HG03139 (cell line): Measurements from ENCODE around the gene LNX2.

Source experiments
- ATAC-seq: cut with Tn5 transposase; IDR thresholded peaks from one replicate; pipeline ENCODE4 v1.9.1; 2021; ENCODE audit not compliant: unreplicated experiment

LNX2 gene

DNA sequence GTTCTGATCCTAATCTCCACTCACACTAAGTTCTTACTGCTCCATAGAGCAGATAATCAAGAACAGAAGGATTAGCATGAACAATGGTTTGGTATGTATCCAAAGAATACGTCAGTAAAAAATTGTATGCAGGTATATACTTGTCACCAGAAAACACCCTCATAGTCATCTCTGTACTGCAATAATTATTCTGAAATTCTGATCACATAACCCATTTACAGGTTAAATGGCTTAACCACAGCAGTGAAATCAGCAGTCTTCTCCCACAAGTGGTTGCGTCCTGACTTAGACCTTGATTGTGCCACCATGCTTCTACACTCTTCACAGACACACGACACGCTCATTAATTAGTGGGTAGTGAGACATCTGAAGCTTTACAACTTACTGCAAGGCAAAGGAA is 50.9 kb downstream of the LNX2 start:
- no peak for ATAC-seq

DNA sequence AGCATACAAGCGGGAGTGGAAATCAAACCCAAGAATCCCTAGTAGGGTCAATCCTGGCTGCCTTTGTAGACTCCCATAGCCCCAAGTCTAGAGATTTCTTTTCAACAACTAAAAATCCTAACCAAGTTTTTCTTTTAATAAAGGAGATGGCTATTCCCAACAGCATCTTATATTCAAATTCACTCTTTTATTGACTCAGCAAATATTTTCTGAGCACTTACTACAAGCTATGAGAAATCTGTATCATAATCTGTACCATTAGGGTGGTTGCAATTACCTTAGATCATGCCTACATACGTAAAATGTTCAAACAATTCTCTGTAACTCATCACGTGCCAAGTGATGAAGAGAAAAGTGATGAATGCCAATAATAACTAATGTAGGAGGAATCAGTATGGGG is 54.5 kb downstream of the LNX2 start:
- ATAC-seq = no peak

GRCh38 chr13:27562457-27562856 is 57.9 kb downstream of the LNX2 start:
- no peak for ATAC-seq

DNA sequence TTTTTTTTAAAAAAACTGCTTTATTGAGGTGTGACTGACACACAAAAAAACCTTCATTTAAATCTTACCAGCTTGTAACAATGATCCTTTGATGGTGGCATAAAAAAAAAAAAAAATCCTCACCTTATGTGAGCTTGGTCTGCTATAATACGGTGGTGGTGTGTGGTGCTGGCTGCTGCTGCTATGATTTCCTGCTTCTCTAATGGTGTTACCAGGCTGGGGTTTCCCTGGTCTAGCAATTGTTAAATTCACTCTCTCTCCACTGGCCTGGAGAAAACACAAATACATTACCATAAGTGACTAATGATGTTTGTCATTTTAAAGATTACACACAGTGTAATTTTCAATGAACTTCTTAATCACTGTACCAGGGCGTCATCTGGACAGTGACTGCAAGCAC is 60.6 kb downstream of the LNX2 start:
- no peak for ATAC-seq

- ATAC-seq = no peak
Observed at GRCh38 chr13:27556109-27556508, 64.2 kb downstream of the LNX2 start.

- ATAC-seq = no peak
Observed at GRCh38 chr13:27551562-27551961, 68.8 kb downstream of the LNX2 start.

DNA sequence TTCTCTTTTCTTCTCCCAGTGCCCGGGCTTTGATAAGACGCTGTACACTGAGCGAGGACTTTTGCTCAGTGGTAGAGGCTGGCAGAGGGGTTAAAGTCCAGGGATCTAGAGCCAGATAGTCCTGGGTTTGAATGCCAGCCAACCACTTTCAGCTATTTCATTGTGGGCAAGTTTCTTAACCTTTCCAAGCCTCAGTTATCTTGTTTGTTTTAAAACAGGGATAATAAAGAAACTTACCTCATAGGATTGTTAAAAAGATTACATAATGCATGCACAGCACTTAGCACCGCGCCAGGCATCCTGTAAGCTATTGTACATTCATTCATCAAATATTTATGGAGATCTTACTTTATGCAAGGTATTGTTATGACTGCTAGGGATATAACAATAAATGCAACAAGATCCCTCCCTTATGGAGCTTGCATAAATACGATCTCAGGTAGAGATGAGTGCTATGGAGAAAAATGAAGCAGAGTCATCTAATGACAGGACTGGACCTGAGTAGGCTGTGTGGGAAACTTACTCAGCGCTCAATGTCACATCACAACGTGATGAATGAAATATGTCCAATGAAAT is 70.8 kb downstream of the LNX2 start:
- no peak for ATAC-seq

DNA sequence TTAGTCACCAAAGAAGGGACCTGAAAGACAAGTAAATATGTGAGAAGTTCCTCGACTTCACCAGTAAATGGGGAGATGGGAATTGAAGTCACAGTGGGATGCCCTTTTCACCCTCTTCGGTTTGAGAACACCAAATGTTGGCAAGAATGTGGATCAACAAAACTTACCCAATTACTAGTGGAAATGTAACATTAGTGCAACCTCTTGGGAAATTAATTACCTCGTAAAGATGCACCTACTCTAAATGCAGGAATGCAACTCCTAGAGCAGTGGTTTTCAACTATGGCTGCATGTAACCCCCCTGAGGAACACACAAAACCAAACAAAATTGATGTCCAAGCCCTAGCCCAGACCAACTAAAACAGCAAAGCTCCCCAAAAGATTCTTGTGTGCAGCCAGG is 78.1 kb downstream of the LNX2 start:
- ATAC-seq = no peak

GRCh38 chr13:27541386-27541785 is 78.9 kb downstream of the LNX2 start:
- ATAC-seq = no peak

DNA sequence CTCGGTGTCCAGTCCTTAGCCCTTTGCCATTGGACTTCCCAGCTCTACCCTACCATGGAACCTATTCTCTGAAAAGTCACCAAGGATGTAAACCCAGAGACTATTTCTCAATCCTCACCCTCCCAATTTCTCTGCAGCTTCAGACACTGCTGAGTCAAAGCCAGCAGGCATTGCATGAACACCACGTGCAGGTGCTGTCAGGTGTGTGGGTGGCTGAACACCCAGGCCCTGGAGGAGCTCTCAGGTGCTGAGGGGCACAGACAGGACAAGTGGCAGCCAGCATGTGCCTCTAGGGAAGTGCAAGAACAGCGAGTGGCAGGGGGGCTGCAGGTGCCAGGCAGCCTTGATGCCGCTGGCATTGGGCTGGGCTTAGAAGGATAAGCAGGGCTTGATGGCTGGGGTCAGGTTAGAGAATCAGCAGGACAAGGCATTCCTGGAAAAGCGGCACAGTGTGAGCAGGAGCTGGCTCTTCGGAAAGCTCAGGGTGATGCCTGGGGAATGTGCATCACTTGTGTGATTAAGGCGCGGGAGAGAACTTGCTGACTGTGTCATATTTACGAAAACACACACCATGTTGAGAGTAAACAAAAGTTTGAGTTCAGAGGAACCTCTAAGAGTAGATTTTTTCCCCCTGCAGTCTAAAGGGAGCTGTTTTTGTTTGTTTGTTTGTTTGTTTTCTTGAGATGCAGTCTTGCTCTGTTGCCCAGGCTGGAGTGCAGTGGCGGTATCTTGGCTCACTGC is 83.8 kb downstream of the LNX2 start:
- no peak for ATAC-seq

DNA sequence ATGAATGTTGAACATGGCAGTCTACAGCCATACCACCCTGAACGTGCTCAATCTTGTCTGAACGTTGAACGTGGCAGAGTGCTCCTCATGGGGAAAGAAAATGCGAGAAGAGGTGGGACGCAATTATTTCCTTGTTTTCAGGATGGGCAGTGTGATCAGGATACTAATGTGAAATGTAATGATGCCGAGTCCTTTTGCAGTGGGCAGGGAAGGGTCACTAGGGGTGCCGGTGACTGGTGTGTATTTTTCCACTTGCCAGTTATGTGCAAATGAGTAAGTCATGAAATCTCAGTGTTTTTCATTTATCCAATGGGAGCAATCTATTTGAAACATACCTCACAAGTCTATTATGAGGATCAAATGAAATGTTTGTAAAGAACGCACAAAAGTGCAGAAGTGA is 84.8 kb downstream of the LNX2 start:
- ATAC-seq = no peak

DNA sequence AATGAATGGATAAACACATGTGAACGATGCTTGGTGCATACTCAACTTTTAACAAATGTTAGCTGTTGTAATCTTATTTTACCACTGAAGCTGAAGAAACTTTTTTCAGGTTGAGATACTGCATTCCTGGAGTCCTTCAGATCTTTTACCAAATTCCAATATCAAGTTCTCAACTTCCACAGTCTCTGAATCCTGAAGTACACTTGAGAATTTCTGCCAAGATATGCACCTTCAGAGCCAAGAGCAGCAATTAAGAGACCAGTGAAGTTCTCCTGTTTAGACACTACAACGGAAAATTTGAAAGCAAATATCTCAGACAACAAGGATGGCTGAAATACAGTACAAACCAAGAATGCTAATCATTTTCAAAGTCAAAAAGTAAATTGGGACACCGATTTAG is 85.3 kb downstream of the LNX2 start:
- no peak for ATAC-seq

GRCh38 chr13:27534108-27534980 is 86.0 kb downstream of the LNX2 start:
- no peak for ATAC-seq

GRCh38 chr13:27533155-27533643 is 87.1 kb downstream of the LNX2 start:
- no peak for ATAC-seq

DNA sequence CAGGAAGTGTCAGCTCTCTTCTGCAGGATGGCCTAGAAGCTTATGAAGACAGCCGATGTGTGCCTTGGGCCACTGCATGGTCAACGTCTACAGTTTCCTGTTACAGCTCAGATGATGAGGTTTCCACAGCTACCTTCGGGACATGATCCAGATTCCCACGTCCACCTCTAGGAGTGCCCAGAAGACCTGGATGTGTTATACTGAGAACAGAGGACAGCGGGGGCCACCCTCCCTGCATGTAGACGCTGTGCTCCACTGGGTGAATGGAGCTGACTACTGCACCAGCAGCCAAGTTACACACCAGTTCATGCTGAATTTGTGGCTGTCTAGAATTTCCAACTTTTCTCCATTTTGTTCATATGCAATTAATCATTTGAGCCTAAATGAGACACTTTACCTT is 91.4 kb downstream of the LNX2 start:
- no peak for ATAC-seq

- ATAC-seq = no peak
Observed at GRCh38 chr13:27526516-27526915, 93.8 kb downstream of the LNX2 start.

GRCh38 chr13:27524981-27525975 is 95.1 kb downstream of the LNX2 start:
- ATAC-seq = no peak

DNA sequence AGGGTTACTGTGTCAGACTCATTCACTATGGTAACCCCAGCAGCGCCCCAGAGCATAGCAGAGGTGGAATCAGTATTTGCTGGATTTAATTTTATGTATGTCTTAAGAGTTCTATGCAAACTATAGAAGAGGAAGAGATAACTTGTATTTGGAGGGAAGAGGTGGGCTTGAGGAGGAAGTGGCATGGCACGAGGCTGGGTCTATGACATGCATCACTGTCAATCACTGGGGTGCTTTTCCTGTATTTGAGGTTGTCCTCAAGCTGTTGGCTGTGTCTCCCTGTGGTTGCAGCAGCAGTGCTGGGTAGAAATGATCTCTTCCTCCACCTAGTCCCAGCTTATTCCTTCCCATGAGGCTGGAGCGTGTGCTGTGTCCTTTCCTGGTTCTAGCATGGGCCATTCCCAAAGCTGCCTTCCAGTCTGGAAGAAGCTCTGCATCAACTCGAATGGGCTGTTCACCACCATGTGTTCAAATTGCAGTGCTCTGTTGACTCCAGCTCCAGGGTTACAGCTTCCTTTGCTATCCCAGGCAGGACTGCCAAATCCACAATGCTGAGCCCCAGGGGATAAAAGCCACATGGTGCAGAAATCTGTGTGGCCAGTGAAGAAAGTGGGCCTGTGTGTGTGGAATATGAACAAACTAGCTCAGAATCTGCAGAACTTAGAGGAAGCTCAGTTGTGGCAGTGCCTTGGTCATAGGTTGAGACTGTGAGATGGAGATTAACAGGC is 96.8 kb downstream of the LNX2 start:
- ATAC-seq = no peak

GRCh38 chr13:27522847-27523246 is 97.5 kb downstream of the LNX2 start:
- ATAC-seq = no peak

GRCh38 chr13:27516103-27516502 is 104.2 kb downstream of the LNX2 start:
- no peak for ATAC-seq
